ENCODE data around the gene MBNL2.
A peak's percentile ranks its signal among the peaks of the same experiment; 100 is the strongest.
"Not testable (repeated sequence)": the region's sequence is repeated elsewhere in the genome, so short reads cannot be mapped to it uniquely, and the experiment has no call there.

MBNL2 gene

DNA sequence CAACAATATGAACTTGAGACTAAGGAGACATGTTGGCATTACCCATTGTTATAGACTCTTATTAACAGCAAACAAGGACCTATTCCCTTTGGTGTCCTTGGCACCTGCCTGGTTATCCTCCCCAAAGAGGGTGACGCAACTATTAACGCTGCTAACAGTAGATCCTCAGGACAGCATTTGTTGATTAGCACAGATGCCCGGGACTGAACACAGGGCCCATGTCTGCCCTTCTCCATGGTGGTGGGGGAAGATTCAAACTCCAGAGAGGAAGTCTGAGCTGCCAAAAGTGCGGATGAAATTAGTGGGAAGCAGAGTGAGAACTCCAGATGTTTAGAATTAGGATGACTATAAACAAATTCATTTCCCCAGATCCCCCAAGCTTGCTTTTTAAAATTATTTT, 110.6 kb downstream of the MBNL2 start:
- no peak for DNase-seq

DNA sequence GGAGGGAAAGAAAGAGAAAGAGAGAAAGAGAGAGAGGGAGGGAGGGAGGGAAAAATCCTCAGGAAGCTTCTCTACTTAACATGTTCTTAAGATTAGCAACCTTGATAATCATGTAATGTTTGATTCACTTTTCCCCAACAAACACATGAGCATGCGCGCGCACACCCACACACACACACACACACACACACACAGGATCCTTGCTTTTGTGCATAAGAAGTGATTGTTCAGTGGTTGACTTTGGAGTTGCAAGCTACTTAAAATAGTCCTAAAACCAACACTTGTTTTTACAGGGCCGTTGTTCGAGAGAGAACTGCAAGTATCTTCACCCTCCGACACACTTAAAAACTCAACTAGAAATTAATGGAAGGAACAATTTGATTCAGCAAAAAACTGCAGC, 111.8 kb downstream of the MBNL2 start:
- no peak for DNase-seq

DNA sequence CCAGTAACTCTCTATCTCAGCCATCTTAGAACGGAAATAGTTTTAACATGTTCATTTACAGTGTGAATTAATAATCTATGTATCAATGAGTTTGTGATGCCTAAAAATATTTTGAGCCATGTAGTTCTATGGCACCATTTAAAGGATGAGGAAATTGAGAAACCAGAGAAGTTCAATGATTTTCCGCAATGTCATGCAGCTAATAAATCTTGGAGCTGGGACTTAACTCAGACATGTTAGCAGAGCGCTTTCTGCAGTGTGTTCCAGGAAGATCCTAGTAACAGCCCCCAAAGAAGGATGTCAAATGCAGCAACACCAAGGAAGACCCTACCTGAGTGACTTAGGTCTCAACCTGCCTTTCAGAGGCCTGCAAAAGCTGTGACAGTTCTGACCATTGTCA, 112.6 kb downstream of the MBNL2 start:
- DNase-seq = no peak

DNA sequence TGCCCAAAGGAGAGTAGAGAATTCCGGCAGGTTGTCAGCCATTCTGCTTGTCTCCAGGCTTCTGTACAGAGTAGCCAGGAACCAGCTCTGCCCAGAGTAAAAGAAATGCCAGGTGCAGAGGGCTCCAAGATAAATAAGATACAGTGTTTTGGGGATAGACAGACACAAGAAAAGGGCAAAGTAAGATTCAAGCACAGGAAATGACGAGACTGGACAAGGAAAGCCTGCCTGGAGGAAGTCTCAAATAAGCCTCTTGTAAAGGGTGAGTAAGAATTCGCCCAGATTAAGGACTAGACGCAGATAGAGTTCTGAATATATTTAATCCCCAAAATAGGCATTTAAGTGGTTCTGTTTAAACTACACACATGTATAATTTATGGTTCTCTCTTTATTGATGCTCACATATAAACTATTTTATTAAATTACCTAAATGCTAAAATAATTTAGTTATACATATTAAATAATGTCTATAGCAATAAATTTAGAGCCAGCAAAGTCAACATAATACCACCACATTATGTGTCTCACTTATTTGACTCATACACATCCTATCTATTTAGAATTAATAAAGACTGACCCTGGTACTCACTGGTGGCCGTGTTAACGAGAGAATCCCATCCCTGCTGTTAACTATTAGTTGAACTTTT, 113.5 kb downstream of the MBNL2 start:
- DNase-seq = no peak

DNA sequence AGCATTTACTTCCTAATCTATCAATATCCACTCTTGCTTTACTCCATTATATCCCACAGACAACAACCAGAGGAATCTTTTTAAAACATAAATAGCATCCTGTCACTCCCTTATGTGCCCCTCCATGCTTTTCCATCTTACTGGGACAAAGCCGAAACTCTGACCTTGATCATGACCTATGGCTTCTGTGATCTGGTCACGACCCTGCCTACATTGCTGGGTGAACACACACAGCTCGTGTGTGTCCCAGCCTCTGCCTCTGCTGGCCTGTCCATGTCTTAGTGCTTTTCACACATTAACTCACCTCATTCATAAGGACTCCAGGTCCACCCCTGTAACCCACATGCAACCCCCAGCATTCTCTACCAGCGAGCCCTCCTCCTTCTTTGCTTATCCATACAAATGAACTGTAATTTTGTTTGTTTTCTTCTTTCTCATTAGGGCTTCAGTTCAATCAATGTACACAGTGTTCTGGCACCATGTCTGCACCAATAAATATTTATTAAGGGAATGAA, 115.9 kb downstream of the MBNL2 start:
- no peak for DNase-seq

DNA sequence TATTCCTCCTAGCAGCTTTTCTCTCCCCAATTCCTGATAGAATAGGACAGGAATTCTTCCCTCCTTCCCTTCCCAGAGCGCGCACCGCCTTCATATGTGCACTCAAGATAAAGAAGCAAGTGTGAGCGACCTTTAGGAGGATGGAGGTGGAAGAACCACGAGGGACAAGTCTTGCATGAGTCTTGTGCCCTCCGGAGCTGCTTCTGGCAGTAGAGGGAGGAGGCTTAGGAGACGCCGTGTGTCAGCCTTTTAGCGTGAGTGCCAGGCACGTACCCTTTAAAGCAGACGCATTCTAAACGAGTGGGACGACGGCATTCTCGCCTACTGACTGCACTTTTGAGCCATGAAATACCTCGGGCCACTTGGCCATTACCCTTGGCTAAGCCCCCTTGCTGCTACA, 116.4 kb downstream of the MBNL2 start:
- no peak for DNase-seq

DNA sequence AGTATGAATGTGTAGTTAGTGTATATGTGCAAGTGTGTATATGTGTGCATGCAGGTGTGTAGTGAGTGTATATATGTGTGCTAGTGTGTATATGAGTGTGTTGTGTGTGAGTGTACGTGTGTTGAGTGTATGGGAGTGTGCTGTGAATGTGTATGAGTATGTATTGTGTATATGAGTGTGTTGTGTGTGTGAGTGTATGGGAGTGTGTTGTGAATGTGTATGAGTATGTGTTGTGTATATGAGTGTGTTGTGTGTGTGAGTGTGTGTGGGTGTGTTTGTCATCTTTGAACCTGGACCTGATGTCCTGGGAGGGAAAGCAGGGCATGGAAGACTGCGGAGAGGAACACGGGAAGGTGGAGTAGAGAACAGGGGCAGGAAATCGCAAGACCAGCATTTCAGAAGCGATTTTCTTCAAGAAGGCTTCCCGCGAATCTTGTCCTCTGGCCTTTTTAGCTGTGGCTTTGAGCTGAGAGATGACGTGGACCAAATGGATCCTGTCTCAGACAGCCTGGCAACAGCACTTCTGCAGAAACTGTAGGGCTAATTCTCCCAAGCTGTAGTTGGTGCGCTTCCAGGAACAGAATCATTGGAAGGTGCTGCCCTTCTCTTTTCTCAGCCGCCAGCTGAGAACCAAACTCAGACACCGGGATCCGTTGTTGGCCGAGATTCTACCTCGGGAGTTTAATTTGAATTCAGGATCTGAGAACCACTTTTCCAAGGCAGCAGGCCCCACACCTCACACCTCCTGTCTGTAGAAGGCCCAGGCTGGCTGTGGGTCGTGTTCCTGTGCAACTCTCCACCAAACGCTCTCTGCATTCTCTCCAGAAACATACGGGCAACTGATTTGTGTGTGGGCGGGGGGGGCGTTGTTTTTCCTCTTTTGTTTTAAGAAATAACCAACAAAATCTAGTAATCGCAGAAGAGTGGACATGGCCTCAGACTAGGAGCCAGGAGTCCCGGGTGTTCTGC, 117.2 kb downstream of the MBNL2 start:
- DNase-seq = no peak

DNA sequence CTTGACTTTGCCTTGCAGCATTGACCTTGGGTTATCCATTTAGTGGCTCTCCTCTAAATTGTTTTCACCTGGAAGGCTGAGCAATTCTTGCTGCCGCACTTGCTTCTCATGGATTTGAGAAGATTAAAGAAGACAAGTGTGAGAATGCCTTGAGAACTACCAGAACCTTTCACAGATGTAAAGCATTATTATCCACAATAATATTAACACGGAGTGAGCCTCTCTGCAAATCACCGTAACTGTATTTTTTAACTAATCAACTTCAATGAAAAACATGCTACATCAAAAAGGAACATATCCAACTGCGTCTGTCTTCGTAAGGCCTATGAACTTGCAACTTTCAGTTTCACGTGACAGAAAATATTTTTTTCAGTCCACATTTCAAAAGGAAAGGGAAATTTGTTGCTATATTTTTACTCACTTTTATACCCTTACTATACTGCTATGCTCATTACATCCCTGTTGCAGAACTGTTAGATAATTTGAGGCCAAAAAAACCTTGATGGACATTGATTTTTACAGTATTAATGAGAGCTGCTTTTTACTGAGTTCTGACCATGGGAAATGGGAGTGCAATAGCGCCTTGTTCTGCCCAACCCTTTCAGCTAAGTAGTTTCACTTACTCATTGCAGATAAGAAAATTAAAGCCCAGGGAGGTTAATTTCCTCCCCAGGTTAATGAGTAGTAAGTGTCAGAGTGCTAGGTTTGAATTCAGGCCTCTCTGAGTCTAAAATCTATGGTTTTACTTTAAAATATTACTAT, 118.0 kb downstream of the MBNL2 start:
- no peak for DNase-seq

DNA sequence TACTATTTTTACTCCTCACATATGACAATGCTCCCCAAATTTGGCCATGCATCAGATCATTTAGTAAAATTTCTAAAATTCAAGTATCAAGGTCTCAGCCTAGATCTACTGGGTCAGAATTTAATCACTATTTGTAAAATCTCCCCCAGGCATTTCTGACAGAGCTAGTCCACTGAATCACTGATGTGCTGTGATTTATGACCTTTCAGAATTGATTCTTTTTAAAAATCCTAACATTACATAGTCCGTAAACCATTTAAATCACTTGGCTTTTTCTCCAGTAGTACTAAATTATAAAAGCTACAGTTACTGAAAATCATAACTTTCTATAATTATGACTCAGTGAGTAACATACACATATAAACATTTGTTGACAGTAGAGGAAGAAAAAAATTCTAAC, 119.0 kb downstream of the MBNL2 start:
- no peak for DNase-seq

DNA sequence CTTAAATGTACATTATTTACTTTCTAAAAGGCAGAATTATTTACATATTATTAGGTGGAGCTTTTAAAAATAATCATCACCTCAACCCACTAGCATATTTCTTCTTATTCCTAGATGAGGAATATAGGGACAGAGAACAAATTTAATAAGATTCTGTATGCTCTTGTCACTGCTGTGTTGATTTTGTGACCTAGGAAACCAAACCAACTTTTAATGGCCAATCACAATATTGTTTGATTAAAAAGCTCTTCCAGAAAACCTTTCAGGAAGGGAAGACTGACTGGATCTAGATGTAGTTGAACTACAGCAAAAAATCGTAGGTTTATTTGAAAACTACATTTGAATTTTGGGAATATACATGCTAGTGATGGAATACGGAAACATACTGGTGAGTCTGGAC, 120.0 kb downstream of the MBNL2 start:
- DNase-seq = no peak

DNA sequence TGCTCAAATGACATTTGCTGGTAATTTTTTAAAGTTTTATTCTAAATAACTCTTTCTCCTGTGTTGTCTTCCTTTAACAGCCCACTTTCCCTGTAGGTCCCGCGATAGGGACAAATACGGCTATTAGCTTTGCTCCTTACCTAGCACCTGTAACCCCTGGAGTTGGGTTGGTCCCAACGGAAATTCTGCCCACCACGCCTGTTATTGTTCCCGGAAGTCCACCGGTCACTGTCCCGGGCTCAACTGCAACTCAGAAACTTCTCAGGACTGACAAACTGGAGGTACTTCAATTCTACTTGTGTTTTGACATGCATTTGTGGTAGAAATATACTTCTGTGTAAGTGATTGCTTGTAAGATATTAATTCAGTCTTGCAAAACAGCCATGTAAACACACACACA, 120.8 kb downstream of the MBNL2 start:
- DNase-seq = no peak

DNA sequence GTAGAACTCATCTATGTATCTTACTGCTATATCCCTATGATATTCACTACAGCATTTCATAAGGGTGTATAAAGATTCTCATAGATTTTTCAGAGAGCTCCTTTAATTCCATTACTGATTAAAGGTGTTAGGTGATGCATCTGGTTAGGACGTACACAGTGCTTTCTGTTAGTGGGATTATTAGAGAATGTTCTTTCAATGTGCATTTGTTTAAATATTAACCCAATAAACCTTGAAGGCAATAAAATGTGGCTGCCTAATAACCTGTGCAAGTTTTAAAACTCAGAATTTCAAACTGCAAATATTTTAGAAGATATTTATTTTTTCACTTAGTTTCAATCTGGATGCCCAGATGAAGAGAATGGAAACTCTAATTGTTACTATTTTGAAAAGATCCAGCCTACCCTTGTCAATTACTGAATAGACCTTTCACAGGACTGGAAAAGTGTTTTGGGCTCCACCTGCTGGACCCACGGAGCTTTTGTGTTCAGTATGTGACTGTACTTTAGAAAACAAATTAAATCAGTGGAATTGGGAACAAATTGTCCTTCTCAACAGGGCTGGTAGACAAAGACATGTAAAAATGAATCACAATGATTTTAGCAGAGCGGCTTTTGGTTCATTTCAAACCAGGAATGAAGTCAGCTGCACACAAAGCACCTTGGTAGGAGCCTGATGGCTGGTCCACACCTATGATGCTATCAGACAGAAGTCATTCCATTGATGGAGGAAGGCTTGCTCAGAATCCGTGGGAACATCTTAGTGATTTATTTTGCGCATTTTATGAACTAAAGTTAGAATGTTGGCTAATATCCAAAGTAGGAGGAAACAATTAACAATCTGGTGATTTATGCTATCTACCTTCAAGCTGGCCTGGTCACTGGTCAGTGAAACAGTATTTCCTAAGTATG, 122.4 kb downstream of the MBNL2 start:
- DNase-seq = peak; percentile 9

DNA sequence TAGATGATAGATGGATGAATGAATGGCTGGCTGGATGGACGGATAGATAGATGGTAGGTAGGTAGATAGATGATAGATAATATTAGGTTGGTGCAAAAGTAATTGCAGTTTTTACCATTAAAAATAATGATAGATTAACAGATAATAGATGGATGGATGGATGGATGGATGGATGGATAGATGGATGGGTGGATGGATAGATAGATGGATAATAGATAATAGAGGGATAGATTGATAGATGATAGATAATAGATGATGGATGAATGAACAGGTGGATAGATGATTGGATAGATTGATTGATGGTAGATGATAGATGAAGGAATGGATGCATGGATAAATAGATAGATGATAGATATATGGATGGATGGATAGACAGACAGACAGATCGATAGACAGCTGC, 124.0 kb downstream of the MBNL2 start:
- DNase-seq = no peak

DNA sequence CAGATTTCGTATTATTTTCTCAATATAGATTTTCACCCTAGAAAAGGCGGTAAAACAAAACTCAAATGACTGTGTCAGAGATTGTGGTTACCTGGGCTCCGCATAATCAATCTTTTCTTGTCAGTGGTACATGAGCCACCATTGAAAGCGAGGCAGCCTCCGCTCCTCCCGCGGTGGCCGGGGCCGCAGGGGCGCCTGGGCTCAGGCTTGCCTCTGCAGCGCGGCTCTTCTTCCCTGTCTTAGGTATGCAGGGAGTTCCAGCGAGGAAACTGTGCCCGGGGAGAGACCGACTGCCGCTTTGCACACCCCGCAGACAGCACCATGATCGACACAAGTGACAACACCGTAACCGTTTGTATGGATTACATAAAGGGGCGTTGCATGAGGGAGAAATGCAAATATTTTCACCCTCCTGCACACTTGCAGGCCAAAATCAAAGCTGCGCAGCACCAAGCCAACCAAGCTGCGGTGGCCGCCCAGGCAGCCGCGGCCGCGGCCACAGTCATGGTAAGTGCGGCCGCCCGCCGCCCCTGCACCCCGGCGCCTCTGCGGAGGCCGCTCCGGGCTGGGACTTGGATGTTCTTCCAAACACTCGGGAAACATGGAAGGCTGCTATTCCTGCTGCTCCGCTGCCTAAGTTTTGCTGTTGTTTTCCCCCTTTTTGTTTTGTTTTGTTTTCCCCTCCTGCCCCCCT, 124.6 kb downstream of the MBNL2 start:
- no peak for DNase-seq

DNA sequence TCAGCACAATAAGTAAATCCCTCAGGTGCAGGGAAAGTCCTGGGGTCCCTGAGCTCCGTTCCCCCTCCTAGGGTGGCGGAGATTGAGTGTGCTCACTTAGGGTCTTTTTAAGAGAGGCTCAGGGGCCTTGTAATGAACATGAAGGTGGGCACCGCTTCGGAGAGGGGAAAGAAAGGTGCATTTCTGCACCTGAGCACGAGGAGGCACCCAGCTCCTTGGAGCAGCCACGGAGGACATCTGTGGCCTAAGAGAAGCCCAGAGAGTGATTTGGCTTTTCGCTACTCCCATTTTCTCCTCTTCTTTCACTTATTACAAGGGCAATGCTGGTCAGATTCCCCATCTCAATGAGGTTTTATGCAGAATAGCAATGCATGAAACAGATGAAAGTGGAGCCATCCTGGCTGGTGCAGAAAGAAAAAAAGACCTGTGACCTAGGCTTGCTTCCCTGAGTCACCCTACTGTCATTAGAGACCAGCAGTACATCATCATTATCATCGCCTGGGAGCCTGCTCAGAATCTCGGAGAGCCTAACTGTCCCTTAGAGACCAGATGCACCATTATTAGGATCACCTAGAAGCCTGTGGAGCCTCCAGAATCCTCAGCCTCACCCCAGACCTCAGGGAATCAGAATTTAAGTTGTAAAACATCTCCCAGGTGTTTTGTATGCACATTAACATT, 125.3 kb downstream of the MBNL2 start:
- DNase-seq = no peak

DNA sequence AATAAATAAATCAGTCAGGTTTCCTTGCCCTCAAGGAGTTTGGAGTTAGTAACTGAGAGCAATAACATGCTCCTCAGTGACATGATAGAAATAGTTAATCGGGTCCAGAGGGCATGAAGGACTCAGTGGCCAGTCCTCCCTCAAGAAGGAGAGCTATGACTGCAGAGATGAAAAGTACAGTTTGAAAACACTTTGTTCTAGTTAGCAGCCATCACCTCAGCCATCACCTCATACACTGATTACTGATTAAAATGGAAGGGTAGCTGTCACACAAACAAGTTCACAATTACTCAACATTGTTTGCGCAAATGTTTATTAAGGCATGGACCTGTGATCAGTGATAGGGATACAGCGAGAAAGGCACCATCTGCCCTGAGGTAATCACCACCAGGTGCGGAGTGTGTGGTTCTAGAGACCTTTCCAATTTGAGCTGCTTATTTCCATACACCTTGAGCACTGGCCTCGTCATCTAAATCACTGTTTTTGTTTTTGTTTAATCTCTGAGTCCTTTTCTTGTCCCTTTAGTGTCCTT, 126.5 kb downstream of the MBNL2 start:
- no peak for DNase-seq

DNA sequence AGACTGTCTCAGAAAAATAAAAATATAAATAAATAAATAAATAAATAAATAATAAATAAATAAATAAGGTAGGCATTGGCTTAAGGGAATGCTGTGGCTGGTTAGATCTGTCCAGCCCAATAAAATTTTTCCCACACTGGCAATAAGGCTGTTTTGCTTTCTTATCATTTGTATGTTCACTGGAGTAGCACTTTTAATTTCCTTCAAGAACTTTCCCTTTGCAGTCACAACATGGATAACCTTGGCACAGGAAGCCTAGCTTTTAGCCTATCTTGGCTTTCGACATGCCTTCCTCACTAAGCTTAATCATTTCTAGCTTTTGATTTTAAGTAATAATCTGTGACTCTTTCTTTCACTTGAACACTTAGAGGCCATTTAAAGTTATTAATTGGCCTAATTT, 129.9 kb downstream of the MBNL2 start:
- not testable (repeated sequence) for DNase-seq

DNA sequence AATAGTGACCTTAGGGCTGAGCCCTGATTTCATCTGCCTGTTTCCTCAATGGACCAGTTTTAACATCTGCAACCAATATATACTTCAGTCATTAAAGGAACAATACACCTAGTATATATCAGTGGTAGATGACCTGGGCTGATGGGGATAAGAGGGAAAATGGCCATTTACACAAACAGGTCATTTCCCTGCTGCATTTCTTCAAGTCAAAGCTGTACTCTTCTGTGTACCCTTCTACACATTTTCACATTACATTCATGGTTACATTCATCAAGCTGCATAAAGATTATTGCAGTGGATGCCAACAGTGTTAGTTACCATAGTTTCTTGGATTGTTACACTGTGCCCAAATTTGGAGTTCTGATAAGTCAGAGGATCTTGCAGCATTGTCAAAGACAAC, 130.7 kb downstream of the MBNL2 start:
- no peak for DNase-seq

DNA sequence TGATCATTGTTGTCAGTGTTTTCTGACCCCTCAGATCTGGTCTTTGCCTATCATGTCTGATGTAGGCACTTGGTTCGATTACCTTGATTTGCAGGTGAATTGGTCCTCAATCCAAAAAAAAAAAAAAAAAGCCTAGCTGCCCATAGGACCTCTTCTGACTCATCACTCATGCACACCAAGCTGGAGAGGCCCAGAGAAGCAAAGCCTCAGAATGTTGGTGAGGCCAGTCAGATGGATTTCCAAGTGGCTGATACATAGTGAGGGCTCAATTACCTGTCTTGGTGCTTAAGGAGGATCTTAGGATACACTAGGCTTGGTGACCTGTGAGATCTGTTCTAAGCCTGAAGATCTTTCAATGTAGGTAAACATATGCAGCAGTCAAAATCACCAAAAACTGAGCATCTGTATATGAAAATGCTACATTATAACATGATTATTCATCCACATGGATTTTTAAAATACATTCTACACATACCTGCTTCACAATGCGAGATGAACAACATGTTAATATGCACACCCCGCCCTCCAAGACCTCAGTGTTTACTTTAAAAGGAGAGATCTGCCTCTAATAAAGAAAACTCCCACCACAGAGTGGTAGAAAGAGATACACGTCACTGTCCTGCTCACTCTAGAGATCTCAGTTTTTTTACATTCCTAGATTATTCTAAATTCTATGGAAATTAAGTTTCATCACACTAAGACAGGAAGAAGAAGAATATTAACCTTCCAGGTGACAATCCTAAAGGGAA, 132.0 kb downstream of the MBNL2 start:
- no peak for DNase-seq

DNA sequence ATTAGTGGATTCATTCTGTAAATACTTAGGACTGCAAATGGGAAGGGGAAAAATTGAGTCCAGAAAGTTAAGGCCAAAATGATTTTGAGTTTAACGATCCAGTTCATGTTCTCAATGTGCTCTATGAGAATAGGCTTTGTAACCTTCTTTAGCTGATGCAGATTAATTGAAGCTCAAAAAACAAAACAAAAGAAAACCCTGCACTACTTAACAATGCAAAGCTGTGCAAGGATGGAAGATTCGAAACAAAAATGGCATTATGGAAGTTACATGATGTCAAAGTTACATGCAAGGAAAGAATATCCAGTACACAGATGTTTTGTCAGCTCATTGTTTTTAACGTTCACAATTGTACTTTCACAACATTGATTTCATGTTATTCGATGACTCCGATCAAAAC, 132.7 kb downstream of the MBNL2 start:
- DNase-seq = no peak
